UCSD-AML1 (cell line): Measurements from ENCODE around the gene ITGAV.
A peak's percentile ranks its signal among the peaks of the same experiment; 100 is the strongest.

ENCODE experiments used
- DNase-seq: peaks from one replicate; lab custom pipeline; 2025; ENCODE audit not compliant: unreplicated experiment; lab: John Stamatoyannopoulos, UW

The ITGAV gene

GRCh38 chr2:186612026-186612425 lies 22.2 kb downstream of the ITGAV start:
- no peak for DNase-seq

- no peak for DNase-seq
Measured at GRCh38 chr2:186612555-186613440, 22.9 kb downstream of the ITGAV start.

GRCh38 chr2:186614373-186614772 lies 24.5 kb downstream of the ITGAV start:
- no peak for DNase-seq

- DNase-seq: no peak
Measured at GRCh38 chr2:186617148-186617547, 27.3 kb downstream of the ITGAV start.

GRCh38 chr2:186617771-186618170 lies 27.9 kb downstream of the ITGAV start:
- no peak for DNase-seq

GRCh38 chr2:186618696-186619095 lies 28.8 kb downstream of the ITGAV start:
- no peak for DNase-seq

GRCh38 chr2:186623084-186623483 lies 33.2 kb downstream of the ITGAV start:
- DNase-seq: no peak

- no peak for DNase-seq
Measured at GRCh38 chr2:186624276-186624675, 34.4 kb downstream of the ITGAV start.

GRCh38 chr2:186629250-186629996 lies 39.6 kb downstream of the ITGAV start:
- DNase-seq: no peak

GRCh38 chr2:186632417-186632816 lies 42.6 kb downstream of the ITGAV start:
- DNase-seq: no peak

- DNase-seq: no peak
Measured at GRCh38 chr2:186634701-186635100, 44.8 kb downstream of the ITGAV start.

GRCh38 chr2:186636800-186637496 lies 47.1 kb downstream of the ITGAV start:
- no peak for DNase-seq

- no peak for DNase-seq
Measured at GRCh38 chr2:186637497-186637800, 47.6 kb downstream of the ITGAV start.

GRCh38 chr2:186639939-186640338 lies 50.1 kb downstream of the ITGAV start:
- no peak for DNase-seq

GRCh38 chr2:186641132-186641806 lies 51.4 kb downstream of the ITGAV start:
- peak; percentile 4 for DNase-seq

GRCh38 chr2:186641807-186642321 lies 52.0 kb downstream of the ITGAV start:
- DNase-seq: peak; percentile 6

GRCh38 chr2:186644791-186645190 lies 54.9 kb downstream of the ITGAV start:
- DNase-seq: no peak

- DNase-seq: no peak
Measured at GRCh38 chr2:186645999-186646398, 56.1 kb downstream of the ITGAV start.

- DNase-seq: no peak
Measured at GRCh38 chr2:186648130-186648529, 58.3 kb downstream of the ITGAV start.

GRCh38 chr2:186653511-186653910 lies 63.7 kb downstream of the ITGAV start:
- DNase-seq: no peak

GRCh38 chr2:186659383-186659782 lies 69.5 kb downstream of the ITGAV start:
- DNase-seq: no peak
